ENCODE measurements around the gene PDCD4.

DNA sequence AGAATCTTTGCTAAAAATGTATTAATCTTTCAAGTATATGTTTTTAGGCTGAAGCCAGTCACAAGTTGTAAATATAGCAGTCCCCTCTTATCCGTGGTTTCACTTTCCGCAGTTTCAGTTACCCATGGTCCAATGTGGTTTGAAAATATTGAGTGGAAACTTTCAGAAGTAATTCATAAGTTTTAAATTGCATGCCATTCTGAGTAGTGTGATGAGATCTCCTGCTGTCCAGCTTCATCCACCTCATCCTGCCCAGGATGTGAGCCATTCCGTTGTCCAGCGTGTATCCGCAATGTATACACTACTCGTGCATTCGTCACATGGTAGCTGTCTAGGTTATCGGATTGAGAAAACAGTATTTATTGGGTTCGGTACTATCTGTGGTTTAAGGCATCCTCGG, 12.2 kb downstream of the PDCD4 start:
- TF ChIP-seq ZBTB7A (IDR thresholded peaks at IDR 0.05; ENCODE audit: borderline replicate concordance, control insufficient read depth, low read depth, low read length) (no peak), MCM7 (IDR thresholded peaks at IDR 0.05) (no peak), NRF1 (conservative IDR thresholded peaks at IDR 0.05 in 1 of 2, IDR thresholded peaks at IDR 0.05 in 1 of 2) (no peak), ZSCAN32 (CRISPR knock-in tag; IDR thresholded peaks at IDR 0.05) (no peak), MEF2A (IDR thresholded peaks at IDR 0.05; ENCODE audit: control insufficient read depth, low read depth, low read length) (no peak), POLR2AphosphoS2 (IDR thresholded peaks at IDR 0.05; ENCODE audit: low read length) (no peak), CREB1 (IDR thresholded peaks at IDR 0.05) (no peak), CREB1 (CRISPR knock-in tag; IDR thresholded peaks at IDR 0.05) (no peak), MAFF (IDR thresholded peaks at IDR 0.05; ENCODE audit: low read length) (no peak), TAF1 (IDR thresholded peaks at IDR 0.05; ENCODE audit: control insufficient read depth, extremely low read depth, insufficient read depth, low read length, severe bottlenecking) (no peak)
- TF ChIP-seq, protein P1, sequence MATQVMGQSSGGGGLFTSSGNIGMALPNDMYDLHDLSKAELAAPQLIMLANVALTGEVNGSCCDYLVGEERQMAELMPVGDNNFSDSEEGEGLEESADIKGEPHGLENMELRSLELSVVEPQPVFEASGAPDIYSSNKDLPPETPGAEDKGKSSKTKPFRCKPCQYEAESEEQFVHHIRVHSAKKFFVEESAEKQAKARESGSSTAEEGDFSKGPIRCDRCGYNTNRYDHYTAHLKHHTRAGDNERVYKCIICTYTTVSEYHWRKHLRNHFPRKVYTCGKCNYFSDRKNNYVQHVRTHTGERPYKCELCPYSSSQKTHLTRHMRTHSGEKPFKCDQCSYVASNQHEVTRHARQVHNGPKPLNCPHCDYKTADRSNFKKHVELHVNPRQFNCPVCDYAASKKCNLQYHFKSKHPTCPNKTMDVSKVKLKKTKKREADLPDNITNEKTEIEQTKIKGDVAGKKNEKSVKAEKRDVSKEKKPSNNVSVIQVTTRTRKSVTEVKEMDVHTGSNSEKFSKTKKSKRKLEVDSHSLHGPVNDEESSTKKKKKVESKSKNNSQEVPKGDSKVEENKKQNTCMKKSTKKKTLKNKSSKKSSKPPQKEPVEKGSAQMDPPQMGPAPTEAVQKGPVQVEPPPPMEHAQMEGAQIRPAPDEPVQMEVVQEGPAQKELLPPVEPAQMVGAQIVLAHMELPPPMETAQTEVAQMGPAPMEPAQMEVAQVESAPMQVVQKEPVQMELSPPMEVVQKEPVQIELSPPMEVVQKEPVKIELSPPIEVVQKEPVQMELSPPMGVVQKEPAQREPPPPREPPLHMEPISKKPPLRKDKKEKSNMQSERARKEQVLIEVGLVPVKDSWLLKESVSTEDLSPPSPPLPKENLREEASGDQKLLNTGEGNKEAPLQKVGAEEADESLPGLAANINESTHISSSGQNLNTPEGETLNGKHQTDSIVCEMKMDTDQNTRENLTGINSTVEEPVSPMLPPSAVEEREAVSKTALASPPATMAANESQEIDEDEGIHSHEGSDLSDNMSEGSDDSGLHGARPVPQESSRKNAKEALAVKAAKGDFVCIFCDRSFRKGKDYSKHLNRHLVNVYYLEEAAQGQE (IDR thresholded peaks at IDR 0.05; ENCODE audit: borderline replicate concordance) = no peak; the same call in 1 of the 2 replicates
- TF ChIP-seq, protein P1 (CRISPR knock-in tag; IDR thresholded peaks at IDR 0.05; ENCODE audit: low read depth) = no peak
- TF ChIP-seq, protein P2, sequence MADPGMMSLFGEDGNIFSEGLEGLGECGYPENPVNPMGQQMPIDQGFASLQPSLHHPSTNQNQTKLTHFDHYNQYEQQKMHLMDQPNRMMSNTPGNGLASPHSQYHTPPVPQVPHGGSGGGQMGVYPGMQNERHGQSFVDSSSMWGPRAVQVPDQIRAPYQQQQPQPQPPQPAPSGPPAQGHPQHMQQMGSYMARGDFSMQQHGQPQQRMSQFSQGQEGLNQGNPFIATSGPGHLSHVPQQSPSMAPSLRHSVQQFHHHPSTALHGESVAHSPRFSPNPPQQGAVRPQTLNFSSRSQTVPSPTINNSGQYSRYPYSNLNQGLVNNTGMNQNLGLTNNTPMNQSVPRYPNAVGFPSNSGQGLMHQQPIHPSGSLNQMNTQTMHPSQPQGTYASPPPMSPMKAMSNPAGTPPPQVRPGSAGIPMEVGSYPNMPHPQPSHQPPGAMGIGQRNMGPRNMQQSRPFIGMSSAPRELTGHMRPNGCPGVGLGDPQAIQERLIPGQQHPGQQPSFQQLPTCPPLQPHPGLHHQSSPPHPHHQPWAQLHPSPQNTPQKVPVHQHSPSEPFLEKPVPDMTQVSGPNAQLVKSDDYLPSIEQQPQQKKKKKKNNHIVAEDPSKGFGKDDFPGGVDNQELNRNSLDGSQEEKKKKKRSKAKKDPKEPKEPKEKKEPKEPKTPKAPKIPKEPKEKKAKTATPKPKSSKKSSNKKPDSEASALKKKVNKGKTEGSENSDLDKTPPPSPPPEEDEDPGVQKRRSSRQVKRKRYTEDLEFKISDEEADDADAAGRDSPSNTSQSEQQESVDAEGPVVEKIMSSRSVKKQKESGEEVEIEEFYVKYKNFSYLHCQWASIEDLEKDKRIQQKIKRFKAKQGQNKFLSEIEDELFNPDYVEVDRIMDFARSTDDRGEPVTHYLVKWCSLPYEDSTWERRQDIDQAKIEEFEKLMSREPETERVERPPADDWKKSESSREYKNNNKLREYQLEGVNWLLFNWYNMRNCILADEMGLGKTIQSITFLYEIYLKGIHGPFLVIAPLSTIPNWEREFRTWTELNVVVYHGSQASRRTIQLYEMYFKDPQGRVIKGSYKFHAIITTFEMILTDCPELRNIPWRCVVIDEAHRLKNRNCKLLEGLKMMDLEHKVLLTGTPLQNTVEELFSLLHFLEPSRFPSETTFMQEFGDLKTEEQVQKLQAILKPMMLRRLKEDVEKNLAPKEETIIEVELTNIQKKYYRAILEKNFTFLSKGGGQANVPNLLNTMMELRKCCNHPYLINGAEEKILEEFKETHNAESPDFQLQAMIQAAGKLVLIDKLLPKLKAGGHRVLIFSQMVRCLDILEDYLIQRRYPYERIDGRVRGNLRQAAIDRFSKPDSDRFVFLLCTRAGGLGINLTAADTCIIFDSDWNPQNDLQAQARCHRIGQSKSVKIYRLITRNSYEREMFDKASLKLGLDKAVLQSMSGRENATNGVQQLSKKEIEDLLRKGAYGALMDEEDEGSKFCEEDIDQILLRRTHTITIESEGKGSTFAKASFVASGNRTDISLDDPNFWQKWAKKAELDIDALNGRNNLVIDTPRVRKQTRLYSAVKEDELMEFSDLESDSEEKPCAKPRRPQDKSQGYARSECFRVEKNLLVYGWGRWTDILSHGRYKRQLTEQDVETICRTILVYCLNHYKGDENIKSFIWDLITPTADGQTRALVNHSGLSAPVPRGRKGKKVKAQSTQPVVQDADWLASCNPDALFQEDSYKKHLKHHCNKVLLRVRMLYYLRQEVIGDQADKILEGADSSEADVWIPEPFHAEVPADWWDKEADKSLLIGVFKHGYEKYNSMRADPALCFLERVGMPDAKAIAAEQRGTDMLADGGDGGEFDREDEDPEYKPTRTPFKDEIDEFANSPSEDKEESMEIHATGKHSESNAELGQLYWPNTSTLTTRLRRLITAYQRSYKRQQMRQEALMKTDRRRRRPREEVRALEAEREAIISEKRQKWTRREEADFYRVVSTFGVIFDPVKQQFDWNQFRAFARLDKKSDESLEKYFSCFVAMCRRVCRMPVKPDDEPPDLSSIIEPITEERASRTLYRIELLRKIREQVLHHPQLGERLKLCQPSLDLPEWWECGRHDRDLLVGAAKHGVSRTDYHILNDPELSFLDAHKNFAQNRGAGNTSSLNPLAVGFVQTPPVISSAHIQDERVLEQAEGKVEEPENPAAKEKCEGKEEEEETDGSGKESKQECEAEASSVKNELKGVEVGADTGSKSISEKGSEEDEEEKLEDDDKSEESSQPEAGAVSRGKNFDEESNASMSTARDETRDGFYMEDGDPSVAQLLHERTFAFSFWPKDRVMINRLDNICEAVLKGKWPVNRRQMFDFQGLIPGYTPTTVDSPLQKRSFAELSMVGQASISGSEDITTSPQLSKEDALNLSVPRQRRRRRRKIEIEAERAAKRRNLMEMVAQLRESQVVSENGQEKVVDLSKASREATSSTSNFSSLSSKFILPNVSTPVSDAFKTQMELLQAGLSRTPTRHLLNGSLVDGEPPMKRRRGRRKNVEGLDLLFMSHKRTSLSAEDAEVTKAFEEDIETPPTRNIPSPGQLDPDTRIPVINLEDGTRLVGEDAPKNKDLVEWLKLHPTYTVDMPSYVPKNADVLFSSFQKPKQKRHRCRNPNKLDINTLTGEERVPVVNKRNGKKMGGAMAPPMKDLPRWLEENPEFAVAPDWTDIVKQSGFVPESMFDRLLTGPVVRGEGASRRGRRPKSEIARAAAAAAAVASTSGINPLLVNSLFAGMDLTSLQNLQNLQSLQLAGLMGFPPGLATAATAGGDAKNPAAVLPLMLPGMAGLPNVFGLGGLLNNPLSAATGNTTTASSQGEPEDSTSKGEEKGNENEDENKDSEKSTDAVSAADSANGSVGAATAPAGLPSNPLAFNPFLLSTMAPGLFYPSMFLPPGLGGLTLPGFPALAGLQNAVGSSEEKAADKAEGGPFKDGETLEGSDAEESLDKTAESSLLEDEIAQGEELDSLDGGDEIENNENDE (IDR thresholded peaks at IDR 0.05; ENCODE audit: low read depth, low read length) = no peak
- TF ChIP-seq, protein P3, sequence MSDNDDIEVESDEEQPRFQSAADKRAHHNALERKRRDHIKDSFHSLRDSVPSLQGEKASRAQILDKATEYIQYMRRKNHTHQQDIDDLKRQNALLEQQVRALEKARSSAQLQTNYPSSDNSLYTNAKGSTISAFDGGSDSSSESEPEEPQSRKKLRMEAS (CRISPR knock-in tag; IDR thresholded peaks at IDR 0.05) = no peak
